ENCODE measurements around the gene LDLRAD2.

Gene LDLRAD2

DNA sequence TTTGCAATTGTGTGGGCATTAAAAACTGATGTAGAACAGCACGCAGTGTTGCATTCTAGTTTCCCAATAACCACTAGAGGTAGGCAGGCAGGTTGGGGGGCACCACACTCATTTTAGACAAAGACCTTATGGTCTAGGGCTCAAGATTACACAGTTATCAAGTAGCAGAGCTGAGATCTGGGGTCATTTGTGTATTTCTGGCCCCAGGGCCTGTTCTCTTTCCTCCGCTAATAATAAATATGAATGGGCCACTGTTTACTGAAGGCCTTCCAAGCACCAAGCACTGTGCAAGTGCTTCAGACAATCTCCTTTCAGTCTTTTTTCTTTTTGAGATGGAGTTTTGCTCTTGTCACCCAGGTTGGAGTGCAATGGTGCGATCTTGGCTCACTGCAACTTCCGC is 23.9 kb downstream of the LDLRAD2 start:
- no peak for DNase-seq
- in situ Hi-C loops (cut with HindIII; ENCODE audit: low pct_ligation_motif_present, low pct_unique_long_range_greater_than_20kb, low sequenced_read_pairs): no loop called here

DNA sequence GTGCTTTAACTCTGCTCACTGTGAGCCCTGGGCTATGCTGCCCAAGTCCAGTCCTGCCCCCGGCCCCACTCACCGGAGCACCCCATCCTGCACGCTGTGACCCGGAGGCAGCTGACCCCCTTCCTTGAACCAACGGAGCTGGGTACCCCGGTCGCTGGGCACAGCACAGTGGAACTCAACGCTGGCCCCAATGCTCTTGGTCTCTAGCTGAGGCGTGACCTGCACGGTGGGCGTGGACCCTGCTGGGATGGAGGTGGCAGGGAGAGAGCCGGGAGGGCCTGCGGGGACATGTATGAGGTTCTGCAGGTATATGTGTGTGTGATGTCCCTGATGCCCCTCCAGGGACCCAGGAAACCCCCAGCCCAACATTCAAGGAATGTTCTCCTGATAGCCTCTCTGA is 24.7 kb downstream of the LDLRAD2 start:
- no peak for DNase-seq
- in situ Hi-C loops (cut with HindIII; ENCODE audit: low pct_ligation_motif_present, low pct_unique_long_range_greater_than_20kb, low sequenced_read_pairs): no loop called here

DNA sequence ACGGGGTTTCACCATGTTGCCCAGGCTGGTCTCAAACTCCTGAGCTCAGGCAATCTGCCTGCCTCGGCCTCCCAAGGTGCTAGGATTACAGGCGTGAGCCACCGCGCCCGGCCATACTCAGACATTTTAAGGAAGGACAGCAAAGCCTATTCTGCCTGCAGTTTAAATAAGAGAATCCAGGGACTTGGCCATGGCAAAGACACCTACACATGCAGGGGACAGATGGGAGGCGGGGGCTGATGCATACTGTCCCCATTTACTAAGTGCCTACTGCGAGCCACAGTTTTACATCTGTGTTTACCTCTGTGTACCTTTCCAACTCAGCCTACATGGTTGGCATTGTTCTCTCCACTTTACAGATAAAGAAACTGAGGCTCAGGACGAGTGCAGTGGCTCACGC is 25.4 kb downstream of the LDLRAD2 start:
- in situ Hi-C loops (cut with HindIII; ENCODE audit: low pct_ligation_motif_present, low pct_unique_long_range_greater_than_20kb, low sequenced_read_pairs): no loop called here
- DNase-seq: no peak

DNA sequence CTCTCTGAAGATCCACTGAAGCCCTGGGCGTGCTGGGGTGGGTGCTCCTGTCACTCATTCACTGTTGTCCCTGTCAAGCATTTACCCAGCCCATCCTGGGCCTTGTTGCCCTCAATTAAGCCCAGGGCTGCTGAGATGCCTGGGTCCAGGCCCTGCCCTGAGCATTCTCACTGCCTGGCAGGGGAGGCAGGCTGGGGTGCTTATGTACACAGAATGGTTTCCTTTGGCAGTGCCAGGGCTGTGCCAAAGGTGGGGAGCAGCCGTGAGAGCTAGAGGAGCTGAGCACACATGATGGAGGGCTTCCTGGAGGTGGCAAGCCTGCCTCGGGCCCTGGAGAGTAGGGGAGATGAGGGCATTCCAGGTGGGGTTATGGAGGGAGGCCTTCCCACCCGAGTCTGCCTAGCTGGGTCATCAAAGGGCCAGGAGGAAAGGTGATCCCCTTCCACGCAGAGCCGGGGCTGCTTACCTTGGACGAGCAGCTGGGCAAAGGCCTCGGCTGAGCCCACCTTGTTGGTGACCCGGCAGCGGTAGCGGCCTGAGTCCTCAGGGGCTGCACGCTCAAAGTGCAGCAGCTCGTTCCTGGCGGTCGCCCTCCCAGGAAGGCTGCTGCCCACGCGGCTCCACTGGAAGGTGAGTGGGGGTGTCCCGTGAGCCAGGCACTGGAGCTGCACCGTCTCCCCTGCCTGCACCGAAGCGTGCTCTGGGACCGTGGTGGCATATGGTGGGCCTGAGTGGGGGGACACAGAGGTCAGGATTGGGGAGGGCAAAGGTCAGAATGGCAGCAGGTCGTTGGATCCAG is 26.5 kb downstream of the LDLRAD2 start:
- in situ Hi-C loops (cut with HindIII; ENCODE audit: low pct_ligation_motif_present, low pct_unique_long_range_greater_than_20kb, low sequenced_read_pairs): no loop called here
- no peak for DNase-seq

DNA sequence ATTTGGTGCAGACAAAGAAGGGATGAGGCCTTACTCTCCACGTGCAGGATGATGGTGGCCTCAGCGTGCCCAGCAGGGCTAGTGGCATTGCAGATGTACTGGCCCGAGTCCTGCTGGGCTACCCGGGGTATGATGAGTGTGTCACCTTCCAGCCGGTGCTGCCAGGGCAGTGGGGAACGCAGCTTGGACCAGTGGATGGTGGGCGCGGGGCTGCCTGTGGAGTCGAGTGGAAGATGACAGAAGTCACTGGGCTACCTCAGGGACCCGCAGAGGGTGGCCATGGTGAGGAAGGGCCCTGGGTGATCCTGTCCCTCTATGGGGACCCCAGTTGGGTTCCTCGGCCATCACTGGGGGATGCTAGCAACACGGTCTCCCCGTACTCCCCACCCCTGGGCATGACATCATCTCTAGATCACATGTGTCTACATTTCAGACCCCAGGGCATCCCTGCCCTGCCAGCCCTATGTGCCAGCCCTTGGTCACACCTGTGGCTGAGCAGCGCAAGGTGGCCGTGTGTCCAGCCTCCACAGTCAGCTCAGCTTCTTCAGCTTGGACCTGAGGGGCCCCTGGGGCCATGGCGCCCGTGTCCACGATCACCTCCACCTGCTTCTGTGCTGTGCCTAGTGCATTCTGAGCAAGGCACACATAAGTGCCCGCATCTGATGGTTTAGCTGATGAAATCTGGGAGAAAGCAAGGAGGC is 27.4 kb downstream of the LDLRAD2 start:
- in situ Hi-C loops (cut with HindIII; ENCODE audit: low pct_ligation_motif_present, low pct_unique_long_range_greater_than_20kb, low sequenced_read_pairs): no loop called here
- DNase-seq: no peak

DNA sequence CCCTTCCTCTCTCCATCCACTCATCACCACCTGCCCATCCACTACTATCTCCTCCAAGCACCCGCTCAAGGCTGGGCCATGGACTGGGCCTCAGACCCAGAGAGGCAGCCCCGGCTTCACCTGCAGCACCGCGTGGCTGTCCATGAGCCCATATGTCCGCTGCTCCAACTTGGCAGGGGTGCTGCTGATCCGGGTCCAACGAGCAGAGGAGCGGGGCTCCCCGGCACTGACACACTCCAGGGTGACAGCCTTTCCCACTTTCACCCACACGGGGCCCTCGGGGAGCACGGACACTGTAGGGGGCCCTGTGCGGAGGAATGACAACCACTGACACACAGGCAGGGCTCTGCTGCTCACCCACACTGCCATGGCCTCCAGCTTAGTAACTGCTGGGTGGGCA is 28.9 kb downstream of the LDLRAD2 start:
- in situ Hi-C loops (cut with HindIII; ENCODE audit: low pct_ligation_motif_present, low pct_unique_long_range_greater_than_20kb, low sequenced_read_pairs): no loop called here
- no peak for DNase-seq

DNA sequence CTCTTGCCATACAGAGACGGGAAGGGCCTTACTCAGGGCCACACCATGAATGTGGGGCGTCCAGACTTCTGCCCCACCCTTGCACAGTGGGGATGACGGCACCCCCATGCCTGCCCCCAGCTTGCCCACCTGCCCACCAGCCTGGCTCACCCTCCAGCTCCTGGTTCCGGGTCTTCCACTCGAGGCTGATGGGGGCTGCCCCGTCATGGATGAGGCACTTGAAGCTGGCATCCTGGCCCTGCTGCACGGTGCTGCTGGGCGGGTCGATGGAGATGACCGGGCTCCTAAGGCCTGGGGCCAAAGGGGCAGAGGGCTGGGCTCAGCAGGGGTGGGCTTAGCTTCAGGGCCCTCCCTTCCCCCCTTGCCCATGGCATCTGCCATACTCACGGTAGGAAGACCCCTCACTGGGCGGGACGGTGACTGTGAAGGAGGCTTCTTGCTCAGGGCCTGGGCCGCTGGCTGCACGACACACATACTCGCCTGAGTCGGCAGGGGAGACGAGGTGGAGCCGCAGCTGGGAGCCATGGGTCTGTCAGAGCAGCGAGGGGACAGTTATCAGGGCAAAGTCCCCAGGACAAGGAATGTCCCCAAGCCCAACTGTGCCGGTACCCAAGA is 29.9 kb downstream of the LDLRAD2 start:
- in situ Hi-C loops (cut with HindIII; ENCODE audit: low pct_ligation_motif_present, low pct_unique_long_range_greater_than_20kb, low sequenced_read_pairs): no loop called here
- DNase-seq: no peak

DNA sequence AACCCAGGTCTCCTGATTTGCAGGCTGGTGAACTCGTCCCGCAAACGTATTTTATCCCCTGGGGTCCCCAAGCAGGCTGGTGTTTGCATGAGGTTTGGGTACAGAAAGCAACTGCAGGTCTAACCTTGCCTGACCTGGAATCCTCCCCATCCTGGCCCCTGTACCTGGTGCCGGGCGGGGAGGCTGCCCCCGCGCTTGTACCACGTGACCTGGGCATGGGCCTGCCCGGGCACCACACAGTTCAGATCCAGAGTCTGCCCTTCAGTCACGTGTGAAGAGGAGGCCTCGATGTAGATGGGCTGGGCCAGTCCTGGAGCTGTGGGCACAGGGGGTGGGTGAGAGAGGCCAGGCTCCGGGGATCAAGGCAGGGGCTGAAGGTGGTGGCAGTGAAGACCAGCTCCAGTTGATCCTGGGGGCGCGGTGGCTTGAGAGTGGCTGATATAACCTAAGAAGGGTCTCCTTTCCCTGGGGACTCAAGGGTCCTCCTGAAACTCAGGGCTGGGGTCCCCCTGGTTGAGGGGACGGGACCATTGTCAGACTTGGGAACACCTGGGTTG is 30.6 kb downstream of the LDLRAD2 start:
- no peak for DNase-seq
- in situ Hi-C loops (cut with HindIII; ENCODE audit: low pct_ligation_motif_present, low pct_unique_long_range_greater_than_20kb, low sequenced_read_pairs): no loop called here

DNA sequence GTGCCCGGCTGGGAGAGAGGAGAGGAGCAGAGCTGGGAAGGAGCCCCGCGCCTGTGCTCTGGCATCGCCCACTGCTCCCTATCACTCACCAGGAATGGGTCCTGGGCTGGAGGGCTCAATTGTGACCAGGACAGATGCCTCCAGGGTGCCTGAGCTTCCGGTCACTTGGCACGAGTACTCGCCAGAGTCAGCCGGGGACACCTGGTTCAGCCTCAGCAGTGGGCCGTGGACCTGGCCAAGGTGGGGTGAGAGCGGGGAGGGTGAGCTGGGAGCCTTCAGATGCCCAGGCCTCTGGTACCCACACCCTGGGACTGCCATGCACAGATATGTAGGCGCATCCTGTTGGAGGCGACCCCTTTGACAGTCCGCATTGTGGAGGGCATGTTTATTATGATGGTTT is 31.1 kb downstream of the LDLRAD2 start:
- in situ Hi-C loops (cut with HindIII; ENCODE audit: low pct_ligation_motif_present, low pct_unique_long_range_greater_than_20kb, low sequenced_read_pairs): no loop called here
- DNase-seq: no peak

DNA sequence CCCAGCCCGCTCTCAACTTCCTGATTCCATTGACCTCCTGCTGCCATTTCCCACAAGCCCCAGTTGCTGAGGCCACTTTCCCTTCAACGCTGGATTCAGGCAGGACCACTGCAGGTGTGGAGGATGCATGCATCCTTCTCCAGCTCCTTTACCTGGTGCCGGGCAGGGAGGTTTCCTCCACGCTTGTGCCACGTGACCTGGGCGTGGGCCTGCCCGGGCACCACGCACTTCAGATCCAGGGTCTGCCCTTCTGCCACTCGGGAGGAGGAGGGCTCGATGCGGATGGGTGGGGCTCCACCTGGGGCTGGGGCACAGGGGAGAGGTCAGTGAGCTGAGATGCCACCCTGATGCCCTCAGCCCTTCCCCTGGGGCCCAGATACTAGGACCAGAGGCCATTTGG is 31.9 kb downstream of the LDLRAD2 start:
- in situ Hi-C loops (cut with HindIII; ENCODE audit: low pct_ligation_motif_present, low pct_unique_long_range_greater_than_20kb, low sequenced_read_pairs): no loop called here
- no peak for DNase-seq

DNA sequence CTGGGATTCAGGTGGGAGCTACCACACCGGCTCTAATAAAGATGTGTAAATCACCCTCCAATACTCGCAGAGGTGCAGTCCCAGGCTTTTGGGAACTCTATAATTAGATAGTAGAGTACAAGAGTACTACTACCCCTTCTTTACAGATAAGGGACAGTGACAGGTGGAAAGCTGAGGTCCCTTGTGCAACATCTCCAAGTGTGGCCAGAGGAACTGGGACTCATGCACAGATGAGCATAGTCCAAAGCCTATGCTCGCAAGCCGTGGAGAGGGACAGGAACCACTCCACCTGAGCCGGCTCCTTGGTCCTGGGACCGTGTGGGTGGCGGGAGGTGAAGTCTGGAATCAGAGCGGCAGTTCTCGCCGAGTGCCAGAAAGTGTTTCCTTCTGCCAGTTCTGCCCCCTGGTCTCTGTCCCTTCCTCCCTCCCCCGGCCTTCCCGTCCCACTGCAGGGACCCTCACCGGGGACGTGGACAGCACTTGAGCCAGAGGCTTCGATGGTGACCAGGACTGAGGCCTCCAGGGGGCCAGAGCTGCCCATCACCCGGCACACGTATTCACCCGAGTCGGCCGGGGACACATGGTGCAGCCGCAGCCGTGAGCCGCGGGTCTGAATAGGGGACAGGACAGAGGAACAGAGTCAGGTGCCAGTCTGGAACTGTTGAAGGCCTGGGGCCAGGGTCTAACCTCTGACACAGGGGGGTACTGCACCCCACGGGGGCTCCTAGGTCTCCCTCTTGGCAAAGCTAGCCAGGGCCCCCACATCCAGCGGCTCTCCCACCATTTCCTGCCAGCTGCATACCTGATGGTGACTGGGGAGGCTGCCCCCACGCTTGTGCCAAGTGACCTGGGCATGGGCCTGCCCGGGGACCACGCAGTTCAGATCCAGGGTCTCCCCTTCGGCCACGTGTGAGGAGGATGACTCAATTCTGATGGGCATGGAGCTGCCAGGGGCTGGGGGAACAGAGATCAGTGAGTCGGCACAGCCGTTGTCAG is 33.9 kb downstream of the LDLRAD2 start:
- DNase-seq: no peak
- in situ Hi-C loops (cut with HindIII; ENCODE audit: low pct_ligation_motif_present, low pct_unique_long_range_greater_than_20kb, low sequenced_read_pairs): no loop called here

DNA sequence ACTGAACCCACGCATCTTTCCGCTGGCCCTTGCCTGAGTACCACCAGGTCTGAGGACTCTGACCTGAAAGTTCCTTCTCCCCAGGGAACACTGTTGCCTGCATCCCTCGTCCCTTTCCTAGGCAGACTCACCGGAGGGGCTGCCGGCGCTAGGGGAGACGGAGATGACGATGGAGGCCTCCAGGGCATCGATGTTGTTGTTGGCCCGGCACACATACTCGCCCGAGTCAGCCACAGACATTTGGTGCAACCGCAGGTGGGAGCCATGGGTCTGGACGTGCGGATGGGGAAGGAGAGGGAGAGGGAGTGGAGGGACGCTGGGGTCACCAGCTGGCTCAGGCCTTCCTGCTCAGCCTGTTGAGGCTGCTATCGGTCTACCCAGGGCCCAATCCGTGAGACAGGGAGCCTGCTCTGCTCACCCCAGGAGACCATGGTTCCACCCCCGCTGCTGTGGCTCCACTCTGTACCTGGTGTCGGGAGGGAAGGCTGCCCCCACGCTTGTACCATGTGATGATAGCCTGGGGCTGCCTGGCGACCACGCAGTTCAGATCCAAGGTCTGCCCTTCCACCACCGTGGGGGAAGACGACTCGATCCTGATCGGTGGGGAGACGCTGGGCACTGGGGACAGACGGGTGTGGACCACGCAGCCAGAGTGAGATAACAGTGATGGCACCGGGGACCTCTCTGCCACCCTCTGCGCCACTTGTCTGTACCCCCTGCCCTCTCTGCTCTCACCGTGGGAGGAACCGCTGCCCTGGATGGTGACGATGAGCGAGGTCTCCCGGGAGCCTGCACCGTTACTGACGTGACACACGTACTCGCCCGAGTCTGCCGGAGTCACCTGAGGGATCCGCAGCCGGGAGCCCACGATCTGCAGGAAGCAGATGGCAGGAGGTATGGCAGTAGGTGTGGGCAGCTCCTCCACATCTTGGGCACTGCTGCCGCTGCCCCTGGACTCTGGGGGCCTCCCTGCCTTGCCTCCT is 35.4 kb downstream of the LDLRAD2 start:
- DNase-seq: no peak
- in situ Hi-C loops (cut with HindIII; ENCODE audit: low pct_ligation_motif_present, low pct_unique_long_range_greater_than_20kb, low sequenced_read_pairs): no loop called here

DNA sequence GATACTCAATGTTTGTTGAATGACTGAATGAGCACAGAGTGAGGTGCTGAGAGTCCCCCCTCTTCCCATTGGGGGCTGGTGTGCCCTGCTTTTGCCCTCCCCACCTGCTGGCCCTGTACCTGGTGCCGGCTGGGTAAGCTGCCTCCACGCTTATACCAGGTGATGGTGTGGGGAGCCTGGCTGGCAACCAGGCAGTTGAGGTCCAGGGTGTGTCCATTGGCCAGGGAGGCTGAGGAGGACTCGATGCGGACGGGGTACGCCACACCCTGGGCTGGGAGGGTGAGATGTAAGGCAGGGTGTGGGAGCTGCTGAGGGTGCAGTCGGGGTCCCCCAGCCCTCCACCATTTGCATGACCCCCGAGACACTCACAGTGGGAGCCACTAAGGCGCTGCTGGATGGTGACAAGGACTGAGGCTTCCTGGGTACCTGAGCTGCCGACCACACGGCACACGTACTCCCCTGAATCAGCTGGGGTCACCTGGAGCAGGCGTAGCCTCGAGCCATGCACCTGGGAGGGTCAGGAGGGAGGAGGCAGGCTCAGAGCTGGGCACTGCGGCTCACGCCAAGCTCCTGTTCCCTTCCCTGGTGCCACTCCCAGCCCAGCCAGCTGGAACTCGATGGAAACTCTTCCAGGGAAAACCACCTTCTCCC is 36.6 kb downstream of the LDLRAD2 start:
- in situ Hi-C loops (cut with HindIII; ENCODE audit: low pct_ligation_motif_present, low pct_unique_long_range_greater_than_20kb, low sequenced_read_pairs): no loop called here
- no peak for DNase-seq

DNA sequence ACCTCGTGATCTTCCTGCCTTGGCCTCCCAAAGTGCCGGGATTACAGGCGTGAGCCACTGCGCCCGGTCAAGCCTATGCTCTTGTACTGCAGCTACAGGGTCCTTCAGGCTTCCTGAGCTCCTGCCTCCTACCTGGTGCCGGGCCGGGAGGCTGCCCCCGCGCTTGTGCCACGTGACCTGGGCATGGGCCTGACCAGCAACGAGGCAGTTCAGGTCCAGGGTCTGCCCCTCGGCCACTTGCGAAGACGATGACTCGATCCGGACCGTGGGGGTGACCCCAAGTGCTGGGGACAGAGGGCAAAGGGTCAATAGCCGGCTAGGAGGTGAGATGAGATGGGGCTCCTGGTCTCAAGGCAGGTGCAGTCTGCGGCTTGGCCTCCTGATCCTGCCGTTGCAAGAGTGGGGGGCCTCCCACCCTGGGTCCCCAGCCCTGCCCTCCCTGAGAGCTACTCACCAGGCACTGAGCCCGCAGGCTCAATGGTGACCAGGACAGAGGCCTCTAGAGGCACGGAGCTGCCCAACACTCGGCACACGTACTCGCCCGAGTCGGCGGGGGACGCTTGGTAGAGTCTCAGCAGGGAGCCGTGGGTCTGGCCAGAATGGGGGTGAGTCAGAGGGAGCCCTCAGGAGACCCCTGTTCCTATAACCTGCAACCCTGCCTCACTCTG is 38.0 kb downstream of the LDLRAD2 start:
- in situ Hi-C loops (cut with HindIII; ENCODE audit: low pct_ligation_motif_present, low pct_unique_long_range_greater_than_20kb, low sequenced_read_pairs): no loop called here
- DNase-seq: no peak

DNA sequence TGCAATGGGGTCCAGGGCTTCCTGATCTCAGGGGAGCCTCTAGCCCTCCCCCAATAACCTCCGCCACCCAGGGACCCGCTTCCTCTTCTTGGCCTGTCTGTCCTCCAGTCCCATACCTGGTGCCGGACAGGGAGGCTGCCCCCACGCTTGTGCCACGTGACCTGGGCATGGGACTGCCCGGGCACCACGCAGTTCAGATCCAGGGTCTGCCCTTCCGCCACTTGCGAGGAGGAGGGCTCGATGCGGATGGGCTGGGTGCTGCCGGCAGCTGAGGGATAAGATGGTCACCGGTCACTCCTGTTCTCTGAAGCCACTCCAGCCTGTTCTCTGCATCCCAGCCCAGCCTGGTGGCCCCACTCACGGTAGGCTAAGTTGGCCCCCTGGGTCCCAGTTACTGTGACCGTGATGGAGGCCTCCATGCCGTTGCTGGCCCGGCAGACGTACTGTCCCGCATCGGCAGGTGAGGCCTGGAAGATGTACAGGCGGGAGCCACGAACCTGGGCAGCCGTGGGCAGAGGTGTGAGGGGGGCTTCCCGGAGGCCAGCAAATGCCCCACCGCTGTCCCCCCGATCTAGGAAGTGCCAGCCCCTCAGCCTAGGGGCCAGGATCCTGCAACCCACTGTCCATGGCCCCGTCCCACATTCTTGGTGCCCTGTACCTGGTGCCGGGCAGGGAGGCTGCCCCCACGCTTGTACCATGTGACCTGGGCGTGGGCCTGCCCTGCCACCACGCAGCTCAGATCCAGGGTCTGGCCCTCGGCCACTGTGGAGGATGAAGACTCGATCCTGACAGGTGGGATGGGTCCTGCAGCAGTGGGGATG is 39.6 kb downstream of the LDLRAD2 start:
- in situ Hi-C loops (cut with HindIII; ENCODE audit: low pct_ligation_motif_present, low pct_unique_long_range_greater_than_20kb, low sequenced_read_pairs): no loop called here

More for the DNA sequence above, 39.6 kb downstream of the LDLRAD2 start:
- DNase-seq: no peak

All from ACHN (cell line).